ENCODE data around the gene RASA3.

GRCh38 chr13:114125589-114125988 is 6.8 kb downstream of the RASA3 start:
- TF ChIP-seq CTCF (IDR thresholded peaks at IDR 0.05) (no peak), POLR2A (IDR thresholded peaks at IDR 0.05) (no peak), POLR2AphosphoS5 (IDR thresholded peaks at IDR 0.05) (no peak)
